Cardiac fibroblast (primary cell): ENCODE results near the gene UBE2R2.
"Not testable (repeated sequence)": the region's sequence is repeated elsewhere in the genome, so short reads cannot be mapped to it uniquely, and the experiment has no call there.

Experiments
- DNase-seq, 2 donors: peaks; one replicate each; pipeline versions ENCODE4 v3.0.0 to v3.0.0-alpha.2; 2010; ENCODE audit warnings: low read depth in 2 of 2
- H3K4me3 ChIP-seq, 2 donors: replicated peaks in 1 of 2; 1 replicate in 1 of 2; 2 replicates in 1 of 2; pipeline ENCODE4 v1.5.1; 2011; ENCODE audit warnings: low read depth in 2 of 2, low read length in 2 of 2, mild to moderate bottlenecking in 2 of 2, moderate library complexity in 1 of 2
- CTCF ChIP-seq: IDR thresholded peaks from one replicate; pipeline ENCODE4 v1.5.1; 2011; ENCODE audit warnings: low read depth, mild to moderate bottlenecking, low read length, inconsistent platforms

UBE2R2 gene

GRCh38 chr9:33856247-33856646 is 39.3 kb downstream of the UBE2R2 start:
- no peak for TF ChIP-seq CTCF

GRCh38 chr9:33858423-33858822 is 41.5 kb downstream of the UBE2R2 start:
- no peak overlapping the region for H3K4me3 ChIP-seq
- TF ChIP-seq CTCF, result no peak
- DNase-seq, result peak in 1 of 2 donors; percentile 33

More at GRCh38 chr9:33856247-33856646, 39.3 kb downstream of the UBE2R2 start:
- H3K4me3 ChIP-seq, result no peak overlapping the region
- no peak for DNase-seq

- peak; percentile 15 for TF ChIP-seq CTCF
- DNase-seq, result peak in 1 of 2 donors; percentile 29
- H3K4me3 ChIP-seq, result no peak overlapping the region
Measured at GRCh38 chr9:33860200-33860871, 43.4 kb downstream of the UBE2R2 start.

- no peak overlapping the region for H3K4me3 ChIP-seq
- DNase-seq, result no peak
- TF ChIP-seq CTCF, result no peak
Measured at GRCh38 chr9:33861917-33862453, 45.0 kb downstream of the UBE2R2 start.

GRCh38 chr9:33863027-33863426 is 46.1 kb downstream of the UBE2R2 start:
- DNase-seq, H3K4me3 ChIP-seq: not testable (repeated sequence)

GRCh38 chr9:33867747-33868439 is 50.9 kb downstream of the UBE2R2 start:
- peak in 1 of 2 donors; percentile 57 for DNase-seq
- H3K4me3 ChIP-seq, result no peak overlapping the region
- no peak for TF ChIP-seq CTCF

GRCh38 chr9:33868440-33868973 is 51.5 kb downstream of the UBE2R2 start:
- H3K4me3 ChIP-seq, result no peak overlapping the region
- DNase-seq, result peak; percentile 74 to 80
- TF ChIP-seq CTCF, result no peak

GRCh38 chr9:33869243-33869642 is 52.3 kb downstream of the UBE2R2 start:
- not testable (repeated sequence) for DNase-seq, H3K4me3 ChIP-seq
